Anterior cingulate cortex (tissue), 58 donors: ENCODE measurements around the gene SPATS1.

Experiments
- DNase-seq, 58 donors: peaks; one replicate each; lab custom pipeline; 2025; lab: John Stamatoyannopoulos, UW

The SPATS1 gene, protein sequence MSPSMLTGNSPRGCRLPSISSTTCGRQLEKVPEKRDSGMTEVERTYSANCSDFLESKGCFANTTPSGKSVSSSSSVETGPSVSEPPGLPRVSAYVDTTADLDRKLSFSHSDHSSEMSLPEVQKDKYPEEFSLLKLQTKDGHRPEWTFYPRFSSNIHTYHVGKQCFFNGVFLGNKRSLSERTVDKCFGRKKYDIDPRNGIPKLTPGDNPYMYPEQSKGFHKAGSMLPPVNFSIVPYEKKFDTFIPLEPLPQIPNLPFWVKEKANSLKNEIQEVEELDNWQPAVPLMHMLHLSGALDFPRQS

DNA sequence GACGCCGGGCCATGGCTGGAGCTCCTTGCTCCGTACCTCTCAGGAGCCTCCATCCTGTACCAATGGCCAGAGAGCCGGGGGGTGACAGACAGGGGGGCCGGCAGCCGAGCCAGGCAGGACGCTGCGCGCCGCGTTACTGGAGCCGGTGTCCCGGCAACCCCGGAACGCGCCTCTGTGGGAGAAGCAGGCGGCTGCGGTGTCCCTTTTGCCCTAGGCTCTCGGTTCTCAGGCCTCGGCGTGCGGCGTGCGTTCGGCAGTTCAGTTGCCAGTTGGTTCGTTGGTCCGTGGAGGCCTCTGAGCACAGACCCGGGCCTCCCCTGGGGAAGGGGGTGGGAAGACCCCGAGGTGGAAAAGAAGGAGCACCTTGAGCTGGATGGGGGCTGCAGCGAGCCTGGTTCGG, at the start of gene SPATS1:
TSS of gene SPATS1 (plus strand) at position 162 of the 400 bp plus-strand sequence. CDS start 446 bp downstream, outside the sequence.
- DNase-seq = peak in 18 of 58 donors; percentile 5 to 64 (median 24)

DNA sequence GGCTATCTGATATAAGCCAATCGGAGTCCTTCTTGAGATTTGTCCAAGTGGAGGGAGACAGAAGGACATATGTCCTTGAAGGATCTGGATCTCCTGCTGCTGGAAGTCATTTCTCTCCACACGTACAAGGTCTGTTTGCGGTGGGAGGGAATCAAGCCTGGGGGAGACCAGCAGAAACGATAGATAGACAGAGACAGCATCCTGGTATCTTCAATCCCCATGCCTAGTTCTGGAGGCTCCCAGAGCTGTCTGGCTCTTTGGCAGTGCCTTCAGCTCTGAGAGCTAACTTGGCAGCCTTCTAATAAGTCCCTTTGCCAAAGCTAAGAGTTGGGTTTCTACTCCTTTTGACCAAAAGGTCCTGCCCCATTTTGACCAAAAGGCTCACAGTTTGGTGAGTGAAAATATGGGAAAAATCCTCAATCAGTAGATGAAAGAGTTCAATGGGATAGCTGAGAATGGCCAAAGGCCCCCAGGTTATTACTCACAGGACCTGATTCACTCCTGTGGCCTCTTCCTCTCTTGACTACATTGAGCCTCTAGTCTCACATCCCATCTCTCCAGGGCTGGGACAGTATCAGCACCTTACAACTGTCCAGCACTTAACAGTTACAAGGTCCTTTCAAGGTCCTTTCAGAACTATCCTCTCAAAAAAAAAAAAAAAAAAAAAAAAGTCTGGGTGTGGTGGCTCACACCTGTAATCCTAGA, 49.6 kb upstream of the SPATS1 start:
- no peak for DNase-seq

DNA sequence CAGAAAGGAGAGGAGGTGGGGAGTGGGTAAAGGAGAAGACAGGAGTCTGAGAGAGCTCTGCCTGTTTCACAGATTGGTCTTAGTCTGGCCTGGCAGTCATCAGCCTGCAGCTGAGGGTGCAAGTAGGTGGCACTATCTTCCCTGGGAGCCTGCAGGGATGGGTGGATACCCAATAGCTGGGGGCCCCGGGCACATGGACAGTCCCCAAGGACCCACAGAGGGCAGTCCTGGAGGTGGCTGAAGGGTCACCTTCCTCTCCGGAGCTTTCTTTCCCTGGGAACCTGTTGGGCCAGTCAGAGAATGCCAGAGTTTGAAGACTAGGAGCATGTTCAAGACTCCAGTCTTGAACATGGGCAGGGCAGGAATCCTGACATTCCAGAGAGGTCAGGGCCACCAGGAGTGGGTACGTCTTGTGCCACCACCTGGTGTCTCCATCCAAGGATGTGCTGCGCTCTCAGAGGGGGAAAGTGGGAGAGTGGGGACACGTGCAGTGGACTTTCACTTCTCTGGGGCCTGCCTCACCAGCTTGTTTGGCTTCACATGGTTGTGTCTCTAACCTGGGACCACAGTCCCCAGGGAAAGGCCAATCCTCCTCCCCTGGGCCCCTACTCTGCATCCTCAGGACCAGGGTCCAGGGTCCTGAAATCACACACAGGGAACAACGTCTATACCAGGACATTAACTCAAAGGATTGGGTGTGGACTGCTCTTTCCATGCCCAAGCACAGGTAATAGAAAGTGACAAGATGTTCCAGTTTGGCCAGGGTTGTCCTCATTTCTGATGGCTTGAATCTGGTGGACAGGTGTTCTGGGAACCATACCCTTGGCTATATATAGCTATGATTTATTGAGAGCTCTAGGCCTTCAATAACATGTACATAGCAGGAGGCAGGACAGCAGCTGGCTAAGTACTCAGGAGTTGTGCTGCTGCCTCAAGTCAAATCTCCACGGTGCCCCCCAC, 47.3 kb upstream of the SPATS1 start:
- DNase-seq = no peak

DNA sequence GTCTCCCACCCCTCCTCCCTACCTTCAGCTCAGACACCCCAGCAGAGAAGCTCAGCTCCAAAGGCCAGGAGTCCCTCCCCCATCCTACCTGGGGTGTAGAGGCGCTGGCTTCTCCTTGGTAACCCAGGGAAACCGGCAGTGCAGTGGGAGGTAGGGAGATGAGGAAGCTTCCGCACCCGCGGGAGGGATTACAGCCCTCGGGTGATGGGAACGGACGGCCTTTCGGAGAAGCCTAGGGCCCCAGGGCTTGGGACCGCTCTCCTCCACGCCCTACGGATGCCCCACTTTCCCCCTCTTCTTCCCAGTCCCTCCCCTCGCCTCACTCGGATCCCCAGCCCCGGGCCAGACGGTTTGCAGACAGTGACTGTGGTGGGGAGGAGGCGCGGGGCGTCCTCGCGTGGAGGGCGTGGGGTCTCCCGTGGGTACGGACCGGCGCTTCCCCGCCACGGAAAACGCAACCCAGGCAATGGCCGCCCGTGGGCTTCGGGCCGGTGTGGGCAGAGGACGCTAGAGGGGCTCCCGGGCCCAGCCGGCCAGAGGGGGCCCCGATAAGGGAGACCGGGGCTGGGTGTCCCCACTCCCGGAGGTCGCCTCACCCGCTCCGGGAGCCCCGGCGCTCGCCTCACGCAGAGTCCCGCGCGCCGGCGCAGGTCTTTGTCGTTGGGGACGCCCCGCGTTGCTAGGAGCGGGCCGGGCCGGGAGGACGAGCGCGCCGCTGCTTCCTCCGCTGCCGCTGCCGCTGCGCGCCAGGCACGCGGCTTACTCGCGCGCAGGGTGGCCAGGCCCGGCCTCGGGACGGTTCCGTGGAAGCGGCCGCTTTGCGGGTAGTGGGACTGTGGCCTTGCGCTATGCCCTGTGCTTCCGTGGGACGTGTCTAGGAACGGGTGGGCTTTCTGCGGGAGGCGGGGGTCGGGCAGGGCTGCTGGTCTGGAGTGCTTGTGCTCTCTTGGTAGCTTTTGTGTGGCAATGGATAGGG, 45.1 kb upstream of the SPATS1 start:
- DNase-seq = peak in 34 of 58 donors; percentile 16 to 73 (median 40)

DNA sequence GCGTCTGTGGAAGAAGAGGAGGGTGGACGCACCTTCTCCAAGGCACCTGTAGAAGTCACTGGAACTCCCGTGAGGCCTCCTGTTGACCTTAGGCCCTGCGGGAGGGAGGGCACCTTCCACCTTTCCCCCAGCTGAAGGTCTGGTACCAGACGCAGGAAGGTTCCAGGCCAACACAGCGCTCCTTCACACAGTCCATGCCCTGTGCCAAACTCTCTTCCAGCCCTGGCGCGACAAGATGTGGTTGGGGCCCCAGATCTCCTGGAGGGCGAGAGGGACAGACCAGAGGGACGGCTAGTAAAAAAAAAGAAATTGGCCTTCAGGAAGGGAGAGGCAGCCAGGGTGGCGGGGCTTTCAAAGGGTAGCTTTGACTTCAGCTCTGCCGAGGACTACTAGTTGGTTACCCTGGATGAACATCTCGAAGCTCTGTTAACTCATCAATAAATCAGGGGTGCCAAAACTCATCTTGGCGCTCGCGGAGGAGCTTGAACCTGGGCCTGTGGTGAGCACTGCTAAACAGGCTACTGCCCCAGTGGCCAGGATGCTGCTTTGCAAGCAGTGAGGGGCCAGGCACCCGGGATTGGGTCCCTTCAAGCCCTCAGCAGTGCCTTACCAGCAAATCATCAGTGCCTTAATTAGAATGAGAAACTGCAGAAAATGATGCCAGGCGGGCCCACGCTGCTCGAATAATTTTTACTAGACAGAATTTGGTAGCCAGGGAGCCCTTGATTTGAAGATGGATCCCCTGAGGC, 44.2 kb upstream of the SPATS1 start:
- peak in 1 of 58 donors; percentile 34 for DNase-seq

DNA sequence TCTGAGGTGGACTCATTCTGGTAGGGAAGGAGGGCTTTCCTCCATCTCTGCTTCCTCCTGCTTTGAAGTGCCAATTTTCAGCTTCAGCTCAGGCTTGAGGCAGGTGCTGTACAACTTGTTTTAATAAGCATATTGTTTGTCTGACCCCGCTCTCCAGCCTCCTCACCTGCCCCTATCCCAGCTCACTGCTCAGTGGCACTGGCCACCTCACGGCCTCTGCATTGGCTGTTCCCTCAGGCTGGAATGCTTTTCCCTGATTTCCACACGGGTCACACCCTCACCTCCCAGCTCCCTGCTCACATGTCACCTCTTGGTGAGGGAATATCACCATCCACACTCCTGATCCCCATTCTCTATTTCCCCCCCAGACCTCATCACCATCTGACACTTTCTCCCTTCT, 43.6 kb upstream of the SPATS1 start:
- DNase-seq = no peak

DNA sequence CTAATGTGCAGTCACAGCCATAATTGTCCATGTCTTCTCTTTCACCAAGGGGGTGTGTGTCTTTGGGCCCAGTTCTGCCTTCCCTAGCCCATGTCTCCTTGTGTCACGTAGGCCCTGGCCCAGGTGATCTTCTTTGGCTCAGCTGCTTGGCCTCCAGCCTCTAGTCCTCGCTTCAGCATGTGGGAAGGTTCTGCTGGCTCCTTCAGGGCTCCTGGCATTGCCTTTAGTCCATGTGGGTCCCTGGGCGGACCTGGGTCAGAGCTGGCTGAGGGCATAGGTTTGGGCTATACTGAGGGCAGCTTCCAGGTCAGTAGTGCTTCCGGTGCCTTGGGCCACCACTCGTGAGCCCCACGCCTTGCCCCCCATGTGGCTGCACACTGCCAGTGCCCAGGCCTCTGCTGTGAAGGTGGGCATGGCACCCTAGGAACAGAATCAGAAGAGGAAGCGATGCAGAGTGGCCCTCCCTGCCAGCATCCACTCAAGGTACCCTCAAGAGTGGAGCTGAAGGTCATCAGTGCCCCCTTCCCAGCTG, 42.1 kb upstream of the SPATS1 start:
- DNase-seq = no peak

DNA sequence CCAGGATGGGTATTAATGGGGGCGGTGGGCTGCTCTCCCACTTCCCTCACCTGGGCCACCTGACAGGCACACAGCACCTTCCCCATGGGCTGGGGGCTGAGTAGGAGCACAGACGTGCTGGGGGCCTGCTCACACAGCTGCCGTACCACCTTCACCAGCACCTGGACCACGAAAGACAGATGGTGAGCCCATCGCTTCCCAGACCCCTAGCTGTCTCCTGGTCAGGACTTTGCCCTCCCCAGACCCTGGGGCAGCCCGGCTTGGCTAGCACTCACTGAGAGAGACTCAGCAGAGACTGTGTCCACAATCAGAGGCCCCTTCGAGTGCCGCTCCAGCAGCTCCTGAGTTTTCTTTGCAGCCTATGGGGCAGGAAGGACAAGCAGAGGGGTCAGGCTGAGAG, 41.3 kb upstream of the SPATS1 start:
- no peak for DNase-seq

DNA sequence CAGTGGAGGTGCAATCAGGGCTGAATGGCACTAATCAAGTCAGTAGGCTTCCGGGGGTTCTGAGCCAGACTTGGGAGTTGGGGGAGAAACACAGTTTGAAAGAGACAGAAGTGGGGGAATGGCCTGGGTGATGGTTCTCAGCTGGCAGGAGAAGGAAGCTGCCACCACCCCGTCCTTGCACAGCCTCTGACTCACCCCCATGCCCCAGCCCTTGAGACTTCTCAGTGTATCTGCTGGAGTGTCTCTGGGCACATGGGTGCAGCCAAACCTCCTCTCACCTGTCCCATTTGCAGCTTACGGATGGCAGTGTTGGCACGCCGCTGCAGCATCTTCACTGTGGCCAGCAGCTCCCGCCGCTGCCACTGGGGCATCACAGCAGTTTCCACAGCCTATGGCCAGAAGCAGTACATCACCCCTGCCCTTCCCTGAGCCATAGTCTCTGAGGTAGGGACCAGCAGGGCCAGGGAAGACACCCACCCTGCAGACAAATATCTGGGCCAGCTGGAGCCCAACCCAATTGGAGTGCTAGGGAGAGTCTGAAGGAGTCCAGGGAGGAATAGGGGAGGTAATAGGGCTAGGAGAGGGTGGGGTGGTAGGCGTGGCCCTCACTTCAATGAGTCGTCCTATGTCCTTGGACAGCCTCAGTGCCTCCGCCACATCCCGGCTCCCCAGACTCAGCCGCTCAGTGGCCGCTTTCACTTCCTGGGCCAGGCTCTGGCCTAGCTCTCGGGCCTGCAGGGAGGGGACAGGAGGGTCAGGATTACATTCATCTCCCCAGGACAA, 40.5 kb upstream of the SPATS1 start:
- DNase-seq = no peak

DNA sequence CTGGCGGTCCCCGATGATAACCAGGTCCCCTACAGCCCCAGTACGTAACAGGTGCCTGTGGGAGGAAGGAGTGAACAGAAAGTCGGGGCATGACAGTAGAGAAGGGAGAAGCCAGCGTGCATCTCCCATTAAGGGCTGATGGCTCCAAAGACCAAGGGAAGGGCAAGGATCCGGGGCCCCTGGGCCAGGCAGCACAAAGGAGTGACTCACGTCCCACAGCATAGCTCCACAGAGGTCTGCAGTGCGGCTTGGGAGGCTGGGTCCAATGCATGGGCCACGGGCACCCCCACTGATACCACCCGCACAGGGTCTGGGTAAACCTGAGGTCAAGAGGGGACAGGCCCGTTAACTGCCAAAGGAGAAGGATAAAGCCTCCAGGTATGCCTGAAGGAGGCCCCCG, 39.6 kb upstream of the SPATS1 start:
- no peak for DNase-seq

DNA sequence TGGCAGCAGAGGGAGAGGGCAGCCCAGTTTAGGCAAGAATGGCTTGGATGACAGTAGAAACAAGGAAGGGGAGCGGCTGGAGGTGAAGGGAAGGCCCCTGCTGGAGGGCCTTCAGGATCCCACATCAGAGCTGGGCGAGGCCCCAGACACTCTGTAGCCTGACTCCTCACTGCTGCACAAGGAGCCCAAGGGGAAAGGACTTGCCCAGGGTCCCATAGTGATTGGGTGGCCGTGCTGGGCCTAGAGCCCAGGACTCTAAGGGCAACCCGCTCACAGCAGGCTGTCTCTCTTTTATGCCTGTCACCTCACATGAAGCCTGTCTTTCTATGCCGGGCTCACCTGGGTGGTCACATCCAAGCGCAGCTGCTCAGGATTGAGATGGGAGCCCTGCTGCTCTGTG, 38.6 kb upstream of the SPATS1 start:
- DNase-seq = no peak

DNA sequence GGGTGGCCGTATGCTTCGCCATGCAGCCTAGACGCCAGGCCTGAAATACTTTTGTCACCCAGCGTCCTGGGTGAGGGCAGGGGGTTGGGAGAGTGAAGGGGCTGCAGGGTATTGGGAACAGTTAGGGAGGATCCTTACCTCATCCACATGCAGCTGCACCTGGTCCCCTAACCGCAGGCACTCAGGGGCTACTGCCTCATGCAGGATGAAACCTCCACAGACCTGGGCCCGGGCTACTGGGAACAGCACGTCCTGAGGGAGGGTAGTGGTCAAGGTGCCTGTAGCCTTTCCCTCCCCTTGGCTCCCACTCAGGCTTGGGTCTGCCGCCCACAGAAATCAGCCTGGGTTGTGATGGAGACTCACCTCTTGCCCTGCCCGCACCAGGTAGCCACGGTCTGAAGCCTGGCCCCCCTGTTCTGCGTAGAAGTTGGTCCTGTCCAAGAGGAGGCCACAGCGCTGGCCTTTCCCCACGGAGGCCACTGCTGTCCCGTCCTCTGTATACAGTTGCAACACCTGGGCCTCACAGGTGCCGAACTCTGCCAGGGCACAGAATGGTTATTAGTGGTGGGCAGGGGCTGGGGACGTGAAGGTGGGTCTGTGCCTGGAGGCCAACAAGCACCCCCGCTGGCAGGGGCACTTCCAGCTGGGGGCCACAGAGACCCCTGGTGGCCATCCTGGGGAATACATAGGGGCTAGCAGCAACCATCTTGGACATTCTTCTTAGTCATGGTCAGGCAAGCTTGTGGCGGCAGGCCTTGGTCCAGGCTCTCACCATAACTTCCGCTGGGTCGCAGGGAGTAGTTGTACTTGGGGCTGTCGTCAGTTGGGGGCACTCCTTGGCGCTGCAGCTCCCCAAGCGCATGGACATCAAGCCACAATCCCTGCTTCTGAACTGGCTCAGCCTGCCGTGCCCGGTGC, 37.9 kb upstream of the SPATS1 start:
- peak in 15 of 58 donors; percentile 9 to 40 (median 12) for DNase-seq

DNA sequence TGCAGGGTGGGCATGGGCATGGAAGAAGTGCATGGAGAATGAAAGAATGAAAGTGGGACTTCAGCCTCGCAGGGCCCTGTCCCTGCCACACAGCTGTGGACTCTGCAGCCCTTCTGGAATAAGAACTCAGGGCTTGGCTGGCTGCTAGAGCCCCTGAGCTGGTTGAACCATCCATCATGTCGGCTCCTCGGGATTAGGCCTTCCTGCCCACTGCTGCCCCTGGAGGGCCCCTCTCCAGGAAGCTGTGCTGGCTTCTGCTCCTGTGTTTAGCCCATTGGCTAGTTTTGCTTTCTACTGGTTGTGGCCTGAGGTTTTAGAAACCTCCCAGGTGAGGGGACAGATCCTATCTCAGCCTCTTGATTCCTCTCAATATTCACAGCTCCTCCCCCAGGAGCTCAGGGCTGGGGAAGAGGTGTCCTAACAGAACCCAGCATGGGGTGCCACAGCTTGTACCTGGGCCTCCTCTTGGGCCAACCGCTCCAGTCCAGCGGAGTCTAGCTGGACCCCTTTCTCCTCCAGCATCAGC, 37.2 kb upstream of the SPATS1 start:
- DNase-seq = no peak

DNA sequence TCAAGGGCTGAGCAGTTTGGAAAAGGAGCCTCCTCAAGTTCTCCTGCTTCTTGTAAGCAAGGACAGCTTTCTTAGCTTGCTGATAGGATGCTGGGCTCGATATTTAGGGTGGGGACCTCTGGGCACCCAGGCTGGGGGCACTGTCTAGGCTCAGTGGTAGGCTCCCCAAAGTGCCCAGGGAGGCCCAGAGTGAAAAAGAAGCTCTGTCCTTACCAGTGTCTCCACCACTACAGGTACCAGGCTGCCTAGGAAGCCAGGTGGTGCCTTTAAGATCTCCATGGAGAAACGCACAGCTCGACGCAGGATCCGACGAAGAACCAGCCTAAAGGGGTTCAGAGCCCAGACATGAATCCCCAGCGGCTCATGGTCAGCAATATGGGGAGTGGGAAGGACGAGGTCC, 35.7 kb upstream of the SPATS1 start:
- no peak for DNase-seq

DNA sequence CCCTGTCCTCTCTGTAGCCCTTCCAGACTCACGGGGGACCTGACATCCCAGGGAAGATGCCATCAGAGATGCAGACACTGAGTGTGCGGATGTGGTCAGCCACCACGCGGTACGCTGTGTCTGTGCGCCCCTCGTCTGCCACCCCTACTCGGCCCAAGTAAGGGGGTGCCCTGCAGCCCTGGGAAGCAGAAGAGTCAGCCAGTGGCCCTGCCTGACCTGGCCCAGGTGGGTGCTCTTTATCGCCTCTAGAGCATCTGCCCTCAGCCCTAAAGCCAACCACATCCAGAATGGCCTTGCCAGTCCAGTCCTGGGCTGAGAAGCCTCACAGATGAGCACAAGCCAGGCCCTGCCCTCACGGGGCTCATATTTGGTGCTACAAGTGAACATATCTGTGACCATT, 35.2 kb upstream of the SPATS1 start:
- no peak for DNase-seq

DNA sequence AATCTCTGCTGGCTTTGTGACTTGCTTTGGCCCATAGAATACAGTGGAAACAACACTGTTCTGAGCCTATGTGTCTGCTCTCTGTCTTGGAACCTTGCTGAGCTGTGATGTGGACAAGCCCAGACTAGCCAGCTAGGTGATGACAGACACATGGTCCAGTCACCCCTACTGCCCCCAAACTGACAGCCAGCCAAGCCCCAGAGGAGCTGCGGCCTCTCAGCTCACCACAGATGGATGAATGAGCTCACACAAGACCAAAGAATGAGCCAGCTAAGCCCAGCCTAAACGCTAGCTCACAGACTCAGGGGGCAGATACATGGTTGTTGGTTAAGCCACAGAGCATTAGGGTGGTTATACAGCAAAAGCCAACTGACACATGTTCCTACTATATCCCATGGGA, 33.4 kb upstream of the SPATS1 start:
- DNase-seq = no peak

DNA sequence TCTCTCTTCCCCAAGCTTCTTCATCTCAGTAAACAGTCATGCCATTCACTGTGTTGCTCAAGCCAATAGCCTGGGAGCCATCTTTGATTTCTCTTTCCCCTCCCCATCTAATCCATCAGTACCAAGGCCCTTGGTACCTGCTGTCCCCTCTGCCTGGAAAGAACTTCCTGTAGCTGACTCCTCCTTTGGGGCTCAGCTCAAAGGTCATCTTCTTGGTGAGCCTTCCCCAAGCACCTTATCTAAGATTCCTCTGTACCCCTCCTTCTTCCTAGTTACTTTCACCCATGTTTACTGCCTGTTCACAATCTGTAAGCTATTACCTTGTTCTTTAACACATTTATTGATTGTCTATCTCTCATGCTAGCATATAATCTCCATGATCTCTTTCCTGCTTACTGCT, 32.8 kb upstream of the SPATS1 start:
- no peak for DNase-seq
